WERI-Rb-1 (cell line): ENCODE results near the gene ALKBH7.

Experiments used
- DNase-seq: peaks from one replicate; pipeline ENCODE4 v3.0.0-alpha.2; 2020
- H3K27ac ChIP-seq: fragments of 250-450 bp; sonication (Bioruptor Pico); 2 replicates; pipeline ENCODE4 v1.5.1; 2020; ENCODE audit warnings: mild to moderate bottlenecking, moderate library complexity
- H3K27me3 ChIP-seq: fragments of 250-450 bp; sonication (Bioruptor Pico); 2 replicates; pipeline ENCODE4 v1.5.1; 2021; ENCODE audit warnings: mild to moderate bottlenecking, low read depth, moderate library complexity; ENCODE audit not compliant: insufficient read depth, severe bottlenecking
- H3K36me3 ChIP-seq: fragments of 250-450 bp; sonication (Bioruptor Pico); 2 replicates; pipeline ENCODE4 v1.5.1; 2020; ENCODE audit warnings: mild to moderate bottlenecking, moderate library complexity
- H3K4me3 ChIP-seq: 2 replicates; pipeline ENCODE4 v1.5.1; 2011; ENCODE audit warnings: low read depth, mild to moderate bottlenecking, control low read depth, low read length
- H3K9me3 ChIP-seq: fragments of 250-450 bp; sonication (Bioruptor Pico); 2 replicates; pipeline ENCODE4 v1.5.1; 2021; ENCODE audit warnings: mild to moderate bottlenecking, moderate library complexity; ENCODE audit not compliant: severe bottlenecking
- CTCF ChIP-seq: IDR thresholded peaks from 2 replicates; pipeline ENCODE4 v1.5.1; 2011; ENCODE audit warnings: low read depth, mild to moderate bottlenecking, control low read depth, inconsistent platforms, low read length

ALKBH7 gene

GRCh38 chr19:6379744-6380143, 7.2 kb downstream of the ALKBH7 start:
- Histone ChIP-seq H3K27ac (no peak overlapping the region), H3K36me3 (peaks cover 60% of the 10 kb centered on the region), H3K4me3 (no peak overlapping the region), H3K9me3 (no peaks in the 10 kb centered on the region), H3K27me3 (no peaks in the 10 kb centered on the region)
- no peak for TF ChIP-seq CTCF
- no peak for DNase-seq

GRCh38 chr19:6381030-6381750, 8.6 kb downstream of the ALKBH7 start:
- H3K36me3 ChIP-seq: peaks cover 65% of the 10 kb centered on the region
- TF ChIP-seq CTCF: no peak
- no peaks in the 10 kb centered on the region for H3K27me3 ChIP-seq
- DNase-seq: no peak
- no peaks in the 10 kb centered on the region for H3K9me3 ChIP-seq
- no peak overlapping the region for H3K27ac ChIP-seq
- no peak overlapping the region for H3K4me3 ChIP-seq

- Histone ChIP-seq H3K27ac (no peak overlapping the region), H3K9me3 (no peaks in the 10 kb centered on the region), H3K4me3 (no peak overlapping the region), H3K27me3 (no peaks in the 10 kb centered on the region), H3K36me3 (peaks cover 85% of the 10 kb centered on the region)
- TF ChIP-seq CTCF: no peak
- no peak for DNase-seq
Measured at GRCh38 chr19:6383188-6383587, 10.6 kb downstream of the ALKBH7 start.

- H3K27ac ChIP-seq: no peak overlapping the region
- H3K4me3 ChIP-seq: no peak overlapping the region
- peaks cover 87% of the 10 kb centered on the region for H3K36me3 ChIP-seq
- no peak for DNase-seq
- TF ChIP-seq CTCF: no peak
- H3K27me3 ChIP-seq: no peaks in the 10 kb centered on the region
- no peaks in the 10 kb centered on the region for H3K9me3 ChIP-seq
Measured at GRCh38 chr19:6384381-6384780, 11.8 kb downstream of the ALKBH7 start.

GRCh38 chr19:6387372-6387771, 14.8 kb downstream of the ALKBH7 start:
- peaks cover 76% of the 10 kb centered on the region for H3K36me3 ChIP-seq
- no peaks in the 10 kb centered on the region for H3K27me3 ChIP-seq

More at GRCh38 chr19:6387372-6387771, 14.8 kb downstream of the ALKBH7 start:
- Histone ChIP-seq H3K4me3 (no peak overlapping the region), H3K27ac (no peak overlapping the region), H3K9me3 (no peaks in the 10 kb centered on the region)
- no peak for DNase-seq
- TF ChIP-seq CTCF: no peak
